HG03565 (cell line): ENCODE measurements around the gene TLL1.

Experiments used
- ATAC-seq: cut with Tn5 transposase; IDR thresholded peaks from one replicate; pipeline ENCODE4 v1.9.1; 2021; ENCODE audit warnings: mild to moderate bottlenecking, moderate library complexity; ENCODE audit not compliant: unreplicated experiment

Gene TLL1

DNA sequence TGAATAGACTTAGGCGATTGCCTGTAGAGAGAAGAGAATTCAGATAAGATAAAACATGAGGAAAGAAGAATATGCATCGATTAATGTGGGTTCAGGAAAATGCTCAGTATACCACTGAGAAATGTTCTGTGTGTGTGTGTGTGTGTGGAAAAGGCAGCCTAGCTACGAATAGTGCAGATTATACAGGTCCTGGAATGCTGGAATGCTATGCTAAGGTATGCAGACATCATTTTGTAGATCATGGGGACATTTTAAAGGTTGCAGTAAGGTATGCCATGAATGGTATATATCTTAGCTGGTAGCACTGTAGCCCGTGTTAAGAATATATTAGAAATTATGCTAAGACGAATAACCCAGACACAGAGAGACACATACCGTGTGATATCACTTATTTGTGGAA lies 267.9 kb downstream of the TLL1 start:
- ATAC-seq = no peak

- peak; percentile 65 for ATAC-seq
Observed at GRCh38 chr4:166143227-166143626, 270.2 kb downstream of the TLL1 start.

DNA sequence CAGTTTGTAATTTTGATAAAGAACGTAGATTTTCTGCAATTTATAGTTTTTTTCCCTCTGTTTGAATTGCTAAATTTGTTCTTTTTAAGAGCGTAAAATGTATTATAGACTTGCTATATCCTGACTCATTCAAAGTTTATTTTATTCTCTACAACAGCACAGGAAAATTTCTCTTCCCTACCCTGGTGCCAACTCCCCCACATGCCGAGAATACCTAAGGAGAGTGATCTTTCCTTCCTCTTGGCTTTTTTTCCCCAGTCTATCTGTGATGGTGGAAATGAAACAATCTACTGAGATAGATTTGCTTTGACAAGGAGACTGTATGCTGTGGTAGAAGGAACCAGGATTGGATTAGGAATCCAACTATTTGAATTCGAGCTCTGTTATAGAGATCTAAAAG lies 271.6 kb downstream of the TLL1 start:
- ATAC-seq = no peak

DNA sequence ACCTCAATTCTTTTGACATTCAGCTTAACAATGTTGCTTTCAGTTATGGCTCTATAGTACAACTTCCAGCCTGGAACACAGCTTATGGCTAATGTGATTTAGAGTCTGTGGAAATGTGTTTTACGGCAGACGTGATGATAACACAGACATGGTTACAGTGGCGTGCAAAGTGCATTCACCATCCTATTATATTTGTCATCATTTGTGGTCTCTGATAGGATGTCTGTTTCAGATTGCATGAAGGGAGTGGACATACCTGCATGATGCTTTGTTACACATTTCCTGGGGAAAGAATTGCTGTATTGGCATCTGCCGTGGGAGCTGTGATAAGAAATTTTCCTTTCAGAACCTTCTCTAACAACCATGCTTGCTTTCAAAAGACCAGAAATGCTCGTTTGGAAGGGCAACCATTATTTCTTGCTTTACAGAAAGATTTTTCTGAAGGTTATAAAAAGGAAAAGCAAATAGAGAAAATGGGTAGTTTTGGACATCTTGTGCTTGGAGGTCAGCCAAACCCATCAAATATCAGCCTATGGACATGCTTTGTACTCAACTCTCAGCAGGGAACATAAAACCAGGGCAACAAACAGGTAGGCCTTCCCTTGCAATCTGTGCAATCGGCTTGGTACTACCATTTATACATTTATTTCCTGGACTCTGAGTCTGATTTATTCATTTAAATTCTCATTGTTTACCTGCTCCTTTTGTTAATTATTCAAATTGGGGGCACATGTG lies 273.9 kb downstream of the TLL1 start:
- ATAC-seq = no peak
